GM23338 (cell line): ENCODE measurements around the gene CFAP58. TPM values are rescaled to one million over a fixed set of nuclear protein-coding genes. Genes with fewer than 3 reads are reported as not detected.

ENCODE experiments used
- ATAC-seq: fragments of 200-7000 bp; cut with Tn5 transposase; 3 replicates; pipeline ENCODE4 v1.9.1; 2020
- DNase-seq: peaks from one replicate; pipeline ENCODE4 v3.0.0-alpha.2; 2015; ENCODE audit warnings: low spot score
- H2AFZ ChIP-seq: fragments of 200-600 bp; sonication (generic); 2 replicates; pipeline ENCODE4 v1.8.0; 2016; ENCODE audit warnings: antibody characterized with exemption, mild to moderate bottlenecking, moderate library complexity
- H3F3A ChIP-seq: fragments of 200-600 bp; sonication (generic); replicated peaks from 2 replicates; pipeline ENCODE4 v1.8.0; 2017; ENCODE audit warnings: antibody characterized with exemption, mixed run types, low read depth
- H3K27ac ChIP-seq: fragments of 200-600 bp; sonication (generic); 2 replicates; pipeline ENCODE4 v1.6.1; 2016; ENCODE audit warnings: low read depth
- H3K27me3 ChIP-seq: fragments of 200-600 bp; sonication (generic); 2 replicates; pipeline ENCODE4 v1.8.0; 2016; ENCODE audit warnings: mild to moderate bottlenecking, mixed run types, moderate library complexity; ENCODE audit not compliant: insufficient read depth
- H3K36me3 ChIP-seq: fragments of 200-600 bp; sonication (generic); 2 replicates; pipeline ENCODE4 v1.8.0; 2016; ENCODE audit warnings: mild to moderate bottlenecking; ENCODE audit not compliant: insufficient read depth
- H3K4me1 ChIP-seq: fragments of 200-600 bp; sonication (generic); 2 replicates; pipeline ENCODE4 v1.8.0; 2016; ENCODE audit warnings: mild to moderate bottlenecking, moderate library complexity; ENCODE audit not compliant: insufficient read depth
- H3K4me2 ChIP-seq: fragments of 200-600 bp; sonication (generic); 2 replicates; pipeline ENCODE4 v1.7.1; 2017; ENCODE audit warnings: mixed run types
- H3K4me3 ChIP-seq: fragments of 200-600 bp; sonication (generic); 2 replicates; pipeline ENCODE4 v1.6.1; 2016; ENCODE audit warnings: mixed run types
- H3K79me2 ChIP-seq: fragments of 200-600 bp; sonication (generic); replicated peaks from 2 replicates; pipeline ENCODE4 v1.8.0; 2017; ENCODE audit warnings: mild to moderate bottlenecking; ENCODE audit not compliant: insufficient read depth
- H3K9me2 ChIP-seq: fragments of 200-600 bp; sonication (generic); 2 replicates; pipeline ENCODE4 v1.8.0; 2017; ENCODE audit not compliant: insufficient read depth
- H4K20me1 ChIP-seq: fragments of 200-600 bp; sonication (generic); replicated peaks from 2 replicates; pipeline ENCODE4 v1.8.0; 2017; ENCODE audit warnings: mild to moderate bottlenecking; ENCODE audit not compliant: insufficient read depth
- H3K27ac Mint-ChIP-seq: 2 replicates; pipeline ENCODE4 v1.8.0; 2020; ENCODE audit warnings: inconsistent platforms, mild to moderate bottlenecking, moderate library complexity, mixed read lengths
- H3K27me3 Mint-ChIP-seq: 3 replicates; pipeline ENCODE4 v1.8.0; 2022; ENCODE audit warnings: low read depth, mild to moderate bottlenecking, moderate library complexity, mixed read lengths, inconsistent platforms; ENCODE audit not compliant: insufficient read depth, poor library complexity
- H3K36me3 Mint-ChIP-seq: 3 replicates; pipeline ENCODE4 v1.8.0; 2021; ENCODE audit warnings: low read depth, mild to moderate bottlenecking, inconsistent platforms, moderate library complexity, mixed read lengths
- H3K4me1 Mint-ChIP-seq: 3 replicates; pipeline ENCODE4 v1.8.0; 2020; ENCODE audit warnings: mild to moderate bottlenecking, inconsistent platforms, mixed read lengths
- H3K4me3 Mint-ChIP-seq: 3 replicates; pipeline ENCODE4 v1.8.0; 2021; ENCODE audit warnings: moderate library complexity, mild to moderate bottlenecking, inconsistent platforms, mixed read lengths
- H3K9me3 Mint-ChIP-seq: 3 replicates; pipeline ENCODE4 v1.8.0; 2020; ENCODE audit warnings: moderate library complexity, mild to moderate bottlenecking, inconsistent platforms, mixed read lengths
- CREB1 ChIP-seq: fragments of 250-450 bp; sonication (Bioruptor Pico); IDR thresholded peaks from 2 replicates; pipeline ENCODE4 v1.5.0; 2020; ENCODE audit warnings: low read depth, mild to moderate bottlenecking, moderate library complexity
- JUNB ChIP-seq: IDR thresholded peaks from one replicate; pipeline ENCODE4 v1.6.1; 2016; ENCODE audit warnings: antibody characterized with exemption; ENCODE audit not compliant: unreplicated experiment
- POLR2AphosphoS5 ChIP-seq: IDR thresholded peaks from 2 replicates; pipeline ENCODE4 v1.6.1; 2016; ENCODE audit warnings: antibody characterized with exemption, low read depth
- REST ChIP-seq: IDR thresholded peaks from one replicate; pipeline ENCODE4 v1.6.1; 2018; ENCODE audit warnings: antibody characterized with exemption; ENCODE audit not compliant: unreplicated experiment
- ZNF114 ChIP-seq: fragments of 250-450 bp; sonication (Bioruptor Pico); IDR thresholded peaks from 2 replicates; pipeline ENCODE4 v1.5.0; 2020; ENCODE audit warnings: mild to moderate bottlenecking, moderate library complexity
- ZNF462 ChIP-seq: fragments of 250-450 bp; sonication (Bioruptor Pico); IDR thresholded peaks from 2 replicates; pipeline ENCODE4 v1.5.0; 2020; ENCODE audit warnings: mild to moderate bottlenecking, moderate library complexity
- polyA plus RNA-seq: library from polyadenylated mRNA; unstranded; fragments of >200 nt; fragmentation: Nextera tagmentation; extraction: Ambion mirVana; gene quantifications from 2 replicates; pipeline ENCODE4 v1.2.1, GENCODE V29; 2016
- total RNA-seq: library from RNA; depleted of rRNA; stranded (reverse); fragments of >200 nt; shearing (Covaris generic); gene quantifications from 2 replicates; pipeline ENCODE4 v1.2.3, GENCODE V29; 2014
- TF ChIP-seq, protein P1 (sequence below), 2 experiments: fragments of 200-600 bp in 1 of 2; sonication (generic) in 1 of 2; conservative IDR thresholded peaks; 2 replicates each; pipeline versions ENCODE4 v1.5.1 to v1.6.1; 2016 to 2017; ENCODE audit warnings: antibody characterized with exemption in 2 of 2, low read depth in 2 of 2, mild to moderate bottlenecking in 2 of 2, moderate library complexity in 1 of 2

CFAP58 gene
- total and polyA plus RNA-seq, 2 experiments from 2014 or later = 0.63 to 0.89 TPM

DNA sequence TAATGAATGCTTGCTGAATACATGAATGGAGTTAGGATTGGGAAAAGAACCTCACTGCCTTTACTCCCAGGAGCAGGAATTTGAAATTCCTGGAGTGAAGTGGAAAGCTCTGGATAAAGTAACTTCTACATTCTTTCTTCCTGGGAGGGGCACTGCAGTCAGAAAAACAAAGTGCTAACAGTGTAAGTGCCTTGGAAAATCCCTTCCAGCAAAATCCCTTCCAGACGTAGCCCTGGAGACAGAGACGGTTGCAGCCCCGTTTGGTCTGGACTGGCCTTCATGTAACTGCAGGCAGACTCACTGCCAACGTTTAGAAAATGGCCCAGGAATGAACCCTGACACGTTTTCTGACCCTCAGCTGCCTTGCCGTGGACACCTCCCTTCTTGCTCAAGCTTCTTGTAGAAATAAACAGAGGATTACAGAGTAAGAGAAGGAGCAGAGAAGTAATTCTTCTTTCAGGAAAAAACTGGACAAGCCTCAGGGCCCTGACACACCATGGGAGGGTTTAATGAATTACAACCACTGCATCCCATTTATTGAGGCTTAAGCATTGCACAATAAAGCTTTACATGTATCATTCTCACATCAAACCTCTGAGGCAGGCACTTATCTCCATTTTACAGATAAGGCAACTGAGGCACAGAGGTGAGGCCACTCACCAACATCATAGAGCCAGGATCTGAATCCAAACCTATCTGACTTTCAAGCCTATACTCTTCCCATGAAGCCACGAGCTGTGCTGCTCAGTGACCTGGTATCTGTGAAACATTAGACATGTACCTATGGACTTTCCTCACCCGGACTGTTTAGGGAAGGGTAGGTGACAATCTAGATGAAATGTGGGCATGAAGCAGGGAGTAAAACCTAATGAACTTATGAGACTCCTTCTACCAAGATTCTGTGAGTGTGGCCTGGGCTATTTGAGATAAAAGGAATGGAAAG lies 23.2 kb upstream of the CFAP58 start:
- ATAC-seq (no peak), DNase-seq (no peak)
- peaks cover 83% of the 10 kb centered on the region for H3K4me1 ChIP-seq
- peak overlapping the region; percentile 92 for H3K27ac ChIP-seq
- TF ChIP-seq CREB1 (no peak), REST (no peak)
- TF ChIP-seq, protein P1, sequence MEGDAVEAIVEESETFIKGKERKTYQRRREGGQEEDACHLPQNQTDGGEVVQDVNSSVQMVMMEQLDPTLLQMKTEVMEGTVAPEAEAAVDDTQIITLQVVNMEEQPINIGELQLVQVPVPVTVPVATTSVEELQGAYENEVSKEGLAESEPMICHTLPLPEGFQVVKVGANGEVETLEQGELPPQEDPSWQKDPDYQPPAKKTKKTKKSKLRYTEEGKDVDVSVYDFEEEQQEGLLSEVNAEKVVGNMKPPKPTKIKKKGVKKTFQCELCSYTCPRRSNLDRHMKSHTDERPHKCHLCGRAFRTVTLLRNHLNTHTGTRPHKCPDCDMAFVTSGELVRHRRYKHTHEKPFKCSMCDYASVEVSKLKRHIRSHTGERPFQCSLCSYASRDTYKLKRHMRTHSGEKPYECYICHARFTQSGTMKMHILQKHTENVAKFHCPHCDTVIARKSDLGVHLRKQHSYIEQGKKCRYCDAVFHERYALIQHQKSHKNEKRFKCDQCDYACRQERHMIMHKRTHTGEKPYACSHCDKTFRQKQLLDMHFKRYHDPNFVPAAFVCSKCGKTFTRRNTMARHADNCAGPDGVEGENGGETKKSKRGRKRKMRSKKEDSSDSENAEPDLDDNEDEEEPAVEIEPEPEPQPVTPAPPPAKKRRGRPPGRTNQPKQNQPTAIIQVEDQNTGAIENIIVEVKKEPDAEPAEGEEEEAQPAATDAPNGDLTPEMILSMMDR (conservative IDR thresholded peaks at IDR 0.05; ENCODE audit: low read depth in 2 of 2) = no peak
- H3K79me2 ChIP-seq = peaks cover 97% of the 10 kb centered on the region
- H3K27me3 Mint-ChIP-seq = peaks cover 12% of the 10 kb centered on the region
- peak overlapping the region; percentile 3; the same call in 1 of the 3 replicates for H3K4me3 Mint-ChIP-seq
- H3K4me3 ChIP-seq = 0 out of 2 replicates have a peak overlapping the region, but pooled peaks have one; percentile 13
- H2AFZ ChIP-seq = no peak overlapping the region
- H3K4me2 ChIP-seq = peak overlapping the region; percentile 61
- peaks cover 12% of the 10 kb centered on the region for H3K36me3 Mint-ChIP-seq
- peaks cover 2% of the 10 kb centered on the region; the same call in 1 of the 2 replicates for H4K20me1 ChIP-seq
- H3K4me1 Mint-ChIP-seq = peaks cover 94% of the 10 kb centered on the region
- H3K27me3 ChIP-seq = no peaks in the 10 kb centered on the region
- peak overlapping the region; percentile 97 for H3K27ac Mint-ChIP-seq
- no peaks in the 10 kb centered on the region for H3K36me3 ChIP-seq
- H3K9me2 ChIP-seq = no peaks in the 10 kb centered on the region
- H3F3A ChIP-seq = peaks cover 7% of the 10 kb centered on the region
- no peaks in the 10 kb centered on the region; the same call in 2 of the 3 replicates for H3K9me3 Mint-ChIP-seq

GRCh38 chr10:104331208-104331838 lies 22.3 kb upstream of the CFAP58 start:
- peaks cover 91% of the 10 kb centered on the region for H3K4me1 ChIP-seq
- peaks cover 97% of the 10 kb centered on the region for H3K79me2 ChIP-seq
- no peaks in the 10 kb centered on the region for H3K27me3 ChIP-seq
- H3K27ac ChIP-seq = peak overlapping the region; percentile 94
- H3F3A ChIP-seq = peaks cover 7% of the 10 kb centered on the region
- no peaks in the 10 kb centered on the region for H3K36me3 ChIP-seq
- peaks cover 2% of the 10 kb centered on the region; the same call in 1 of the 2 replicates for H4K20me1 ChIP-seq
- Mint-ChIP-seq H3K9me3 (no peaks in the 10 kb centered on the region; the same call in 2 of the 3 replicates), H3K27ac (peak overlapping the region; percentile 97), H3K36me3 (peaks cover 8% of the 10 kb centered on the region), H3K4me3 (peak overlapping the region; percentile 48), H3K27me3 (peaks cover 12% of the 10 kb centered on the region), H3K4me1 (peaks cover 99% of the 10 kb centered on the region)
- peak; percentile 55 for DNase-seq
- H3K4me2 ChIP-seq = peak overlapping the region; percentile 53
- H3K9me2 ChIP-seq = no peaks in the 10 kb centered on the region
- H3K4me3 ChIP-seq = peak overlapping the region; percentile 22; the same call in 1 of the 2 replicates
- ATAC-seq = peak; percentile 15
- no peak overlapping the region for H2AFZ ChIP-seq
- TF ChIP-seq ZNF462 (CRISPR knock-in tag) (no peak), POLR2AphosphoS5 (no peak), JUNB (no peak), ZNF114 (no peak)
